Hair follicle dermal papilla cell (primary cell): ENCODE results near the gene PHLPP2. TPM values are rescaled to one million over a fixed set of nuclear protein-coding genes. Genes with fewer than 3 reads are reported as not detected.

ENCODE experiments used
- small RNA-seq: library from RNA; depleted of rRNA; stranded (forward); fragments of <200 nt; gene quantifications from one replicate; pipeline ENCODE3, GENCODE V24; 2012
- total RNA-seq: library from RNA; depleted of rRNA; stranded (reverse); fragments of >200 nt; gene quantifications from 2 replicates; pipeline ENCODE4 v1.2.3, GENCODE V29; 2012

The PHLPP2 gene
- 24.3 and 26.3 TPM in 2 replicates for total RNA-seq

GRCh38 chr16:71724320-71724751 is at the start of gene PHLPP2:
Gene PHLPP2 (minus strand): TSS chr16:71724701. CDS start chr16:71714795, 9,906 bp downstream.

GRCh38 chr16:71626018-71626857 is 98.3 kb downstream of the PHLPP2 start, which contains the start of gene MARVELD3:
Gene MARVELD3 (plus strand): TSS chr16:71626184. CDS start chr16:71626230, 46 bp downstream.

Small RNAs within 50 kb of the gene (small RNA-seq; reads per million reads assigned to genes)
- gene RNU6-208P (not detected), gene SNORA70D (not detected), gene SNORD71 (1,871 reads per million, percentile 100 among the genes with 10 or more reads in this experiment)

Other genes with a start within 250 kb of the PHLPP2 start
- gene ZNF19, start 235.4 kb downstream of the PHLPP2 start, total RNA-seq = 5.2 and 5.8 TPM in 2 replicates
- not detected in 2 replicates for gene CHST4, start 198.3 kb downstream of the PHLPP2 start, total RNA-seq
- gene TAT, start 147.6 kb downstream of the PHLPP2 start, total RNA-seq = under 0.01 and 0.16 TPM in 2 replicates
- 0.16 and 0.49 TPM in 2 replicates for gene MARVELD3, start 98.5 kb downstream of the PHLPP2 start, total RNA-seq
- gene AP1G1, start 84.1 kb upstream of the PHLPP2 start, total RNA-seq = 90.5 and 108 TPM in 2 replicates
- 17.9 and 20.9 TPM in 2 replicates for gene ATXN1L, start 121.3 kb upstream of the PHLPP2 start, total RNA-seq
- gene ZNF821, start 159.5 kb upstream of the PHLPP2 start, total RNA-seq = 6.0 and 6.9 TPM in 2 replicates
- 223 and 252 TPM in 2 replicates for gene IST1, start 170.8 kb upstream of the PHLPP2 start, total RNA-seq